Muscle layer of duodenum (tissue), 2 donors: ENCODE data around the gene PRDX1.
"Not testable (repeated sequence)": the region's sequence is repeated elsewhere in the genome, so short reads cannot be mapped to it uniquely, and the experiment has no call there.

ENCODE experiments used
- H3K27ac ChIP-seq: one replicate; pipeline ENCODE4 v1.7.0; 2013; ENCODE audit warnings: mild to moderate bottlenecking, low read length
- H3K27me3 ChIP-seq: one replicate; pipeline ENCODE4 v1.7.0; 2013; ENCODE audit warnings: low read depth, mild to moderate bottlenecking, control low read depth, low read length
- H3K36me3 ChIP-seq, 2 donors: one replicate each; pipeline ENCODE4 v1.7.0; 2013; ENCODE audit warnings: low read length in 2 of 2, control low read depth in 1 of 2, mild to moderate bottlenecking in 1 of 2; ENCODE audit not compliant: insufficient read depth in 2 of 2, control insufficient read depth in 1 of 2
- H3K4me1 ChIP-seq, 2 donors: one replicate each; pipeline ENCODE4 v1.7.0; 2013; ENCODE audit warnings: low read length in 2 of 2, mild to moderate bottlenecking in 2 of 2, control low read depth in 1 of 2, moderate library complexity in 1 of 2; ENCODE audit not compliant: insufficient read depth in 2 of 2, control insufficient read depth in 1 of 2
- H3K4me3 ChIP-seq, 2 donors: one replicate each; pipeline ENCODE4 v1.7.0; 2013; ENCODE audit warnings: low read length in 2 of 2, low read depth in 1 of 2, mild to moderate bottlenecking in 1 of 2
- H3K9me3 ChIP-seq, 2 donors: one replicate each; pipeline ENCODE4 v1.7.0; 2013; ENCODE audit warnings: low read length in 2 of 2, control low read depth in 1 of 2, mild to moderate bottlenecking in 1 of 2; ENCODE audit not compliant: control insufficient read depth in 1 of 2
- donor health status: healthy.

The PRDX1 gene

DNA sequence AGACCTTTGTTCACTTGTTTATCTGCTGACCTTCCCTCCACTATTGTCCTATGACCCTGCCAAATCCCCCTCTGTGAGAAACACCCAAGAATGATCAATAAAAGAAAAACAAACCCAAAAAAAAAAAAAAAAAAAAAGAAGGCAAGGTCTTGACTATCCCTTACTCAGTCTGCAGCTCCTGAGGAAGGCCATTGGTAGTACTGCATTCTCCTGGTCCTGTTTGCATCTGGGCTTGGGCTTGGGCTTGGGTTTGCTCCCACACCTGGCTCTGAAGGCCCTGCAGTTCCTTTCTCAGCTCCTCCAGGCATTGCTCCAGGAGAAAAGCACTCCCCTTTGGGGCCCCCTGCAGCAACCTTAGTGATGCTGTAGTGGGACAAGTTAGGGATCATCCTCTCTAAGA, 23.4 kb downstream of the PRDX1 start:
- H3K27me3 ChIP-seq, result no peaks in the 10 kb centered on the region
- no peaks in the 10 kb centered on the region for H3K9me3 ChIP-seq
- H3K4me3 ChIP-seq, result no peak overlapping the region
- H3K36me3 ChIP-seq, result no peaks in the 10 kb centered on the region
- H3K4me1 ChIP-seq, result peaks cover 0 to 24% of the 10 kb centered on the region in 2 donors
- H3K27ac ChIP-seq, result no peak overlapping the region

DNA sequence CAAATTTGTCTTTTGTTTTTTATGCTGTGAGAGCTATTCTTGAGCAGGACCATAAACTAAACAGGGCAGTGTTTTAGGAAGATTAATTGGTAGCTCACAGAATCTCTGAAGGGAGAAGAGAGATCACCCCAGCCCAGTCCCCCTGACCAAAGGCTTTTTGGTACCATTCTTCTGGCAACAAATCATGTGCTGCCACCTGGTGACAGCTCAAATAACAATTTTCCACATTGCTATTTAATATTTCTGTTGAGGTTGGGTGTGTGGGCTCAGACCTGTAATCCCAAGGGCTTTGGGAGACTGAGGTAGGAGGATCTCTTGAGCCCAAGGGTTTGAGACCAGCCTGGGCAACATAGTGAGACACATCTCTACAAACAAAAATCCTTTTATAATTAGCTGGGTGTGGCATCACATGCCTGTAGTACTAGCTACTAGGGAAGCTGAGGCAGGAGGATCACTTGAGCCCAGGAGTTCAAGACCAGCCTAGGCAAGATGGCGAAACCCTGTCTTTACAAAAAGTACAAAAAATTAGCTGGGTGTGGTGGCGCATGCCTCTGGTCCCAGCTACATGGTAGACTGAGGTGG, 28.5 kb downstream of the PRDX1 start:
- no peak overlapping the region for H3K4me3 ChIP-seq
- no peaks in the 10 kb centered on the region for H3K27me3 ChIP-seq
- H3K4me1 ChIP-seq, result peaks cover 0 to 13% of the 10 kb centered on the region in 2 donors
- no peaks in the 10 kb centered on the region for H3K36me3 ChIP-seq
- H3K9me3 ChIP-seq, result no peaks in the 10 kb centered on the region
- no peak overlapping the region for H3K27ac ChIP-seq

DNA sequence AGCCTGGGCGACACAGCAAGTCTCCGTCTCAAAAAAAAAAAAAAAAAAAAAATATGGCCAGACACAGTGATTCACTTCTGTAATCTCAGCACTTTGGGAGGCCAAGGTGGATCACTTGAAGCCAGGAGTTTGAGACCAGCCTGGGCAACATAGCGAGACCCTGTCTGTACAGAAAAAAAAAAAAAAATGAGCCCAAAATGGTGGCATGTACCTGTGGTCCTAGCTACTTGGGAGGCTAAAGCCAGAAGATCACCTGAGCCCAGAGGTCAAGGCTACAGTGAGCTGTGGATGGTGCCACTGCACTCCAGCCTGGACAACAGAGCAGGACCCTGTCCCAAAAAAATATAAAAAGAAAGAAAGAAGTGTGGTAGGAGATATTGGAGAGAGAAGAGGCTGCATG, 29.0 kb downstream of the PRDX1 start:
- Histone ChIP-seq H3K27ac (no peak overlapping the region), H3K4me3 (no peak overlapping the region), H3K27me3 (no peaks in the 10 kb centered on the region), H3K9me3 (no peaks in the 10 kb centered on the region), H3K4me1 (peaks cover 0 to 13% of the 10 kb centered on the region in 2 donors), H3K36me3 (no peaks in the 10 kb centered on the region)

DNA sequence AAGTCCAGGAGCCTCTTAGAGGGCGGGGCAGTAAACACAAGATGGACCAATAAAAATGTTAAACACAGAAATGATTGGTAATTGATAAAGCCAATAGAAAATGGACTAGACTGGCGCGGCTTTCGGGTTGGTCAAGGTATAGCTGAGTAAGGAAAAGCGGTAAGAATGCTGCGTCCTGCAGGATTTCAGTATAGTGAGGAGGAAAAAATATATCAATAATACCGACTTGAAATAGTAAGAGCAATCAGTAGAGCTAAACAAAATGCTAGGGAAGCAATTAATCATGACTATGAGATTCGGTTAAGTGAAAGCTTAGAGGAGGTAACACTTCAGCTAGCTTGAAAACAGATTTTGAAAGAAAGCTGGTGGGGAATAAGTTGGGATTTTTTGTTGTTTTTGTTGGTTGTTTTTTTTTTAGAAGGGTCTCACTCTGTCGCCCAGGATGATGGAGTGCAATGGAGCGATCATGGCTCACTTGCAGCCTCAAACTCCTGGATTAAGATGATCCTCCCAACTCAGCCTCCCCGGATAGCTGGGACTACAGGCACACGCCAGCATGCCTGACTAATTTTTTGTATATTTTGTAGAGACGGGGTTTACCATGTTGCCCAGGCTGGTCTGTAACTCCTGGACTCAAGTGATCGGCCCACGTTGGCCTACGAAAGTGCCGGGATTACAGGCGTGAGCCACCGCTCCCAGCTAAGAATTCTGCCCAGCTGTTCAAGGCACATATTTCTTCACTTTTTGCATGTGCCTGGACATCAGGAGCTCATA, 30.0 kb downstream of the PRDX1 start:
- H3K36me3 ChIP-seq, result no peaks in the 10 kb centered on the region
- H3K4me1 ChIP-seq, result peaks cover 0 to 13% of the 10 kb centered on the region in 2 donors
- H3K27me3 ChIP-seq, result no peaks in the 10 kb centered on the region
- no peaks in the 10 kb centered on the region for H3K9me3 ChIP-seq
- peak overlapping the region; percentile 83 to 93 for H3K4me3 ChIP-seq
- H3K27ac ChIP-seq, result no peak overlapping the region

DNA sequence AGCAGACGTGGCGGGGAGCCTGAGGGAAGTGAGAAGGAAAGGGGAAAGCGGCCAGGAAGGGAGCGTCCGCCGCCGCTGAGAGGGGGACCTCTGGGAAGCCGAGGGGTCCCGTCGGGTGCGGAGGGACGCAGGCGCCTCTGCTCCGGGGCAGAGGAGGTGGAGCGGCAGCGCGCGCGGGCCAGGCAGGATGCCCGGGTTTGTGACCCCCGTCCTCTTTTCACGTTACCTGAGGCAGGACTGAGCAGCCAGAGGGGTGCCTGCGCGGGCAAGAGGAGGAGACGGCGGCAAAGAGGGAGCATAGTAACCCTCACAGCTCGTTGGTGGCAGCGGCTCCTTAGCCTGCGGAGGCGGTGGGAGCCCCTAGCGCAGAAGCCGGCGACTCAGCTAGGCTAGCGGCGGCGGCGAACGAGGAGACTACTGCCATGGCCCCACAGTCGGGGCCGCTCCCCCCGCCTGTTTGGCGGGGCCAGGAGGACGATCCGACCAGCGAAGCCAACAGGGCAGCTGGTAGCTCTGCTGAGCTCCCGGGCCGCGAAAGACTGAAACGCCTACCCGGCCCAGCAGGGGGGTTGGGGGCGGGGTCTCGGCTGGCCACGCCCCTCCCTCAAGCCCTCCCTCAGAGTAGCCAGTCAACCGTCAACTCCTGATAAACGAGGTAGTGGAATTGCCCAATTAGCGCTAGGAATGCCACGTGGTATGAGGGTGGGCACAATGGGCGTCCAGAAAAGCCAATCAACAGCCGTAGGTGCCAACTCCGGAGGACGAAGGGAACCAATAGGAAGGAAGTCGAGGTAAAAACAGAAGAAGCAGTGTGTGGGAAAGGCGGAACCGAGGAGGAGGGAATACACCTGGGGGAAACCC, 30.8 kb downstream of the PRDX1 start, which contains the start of gene TESK2:
Gene TESK2, minus strand, starts transcription at position 538 of the 861 bp plus-strand sequence. CDS start 33,378 bp downstream, outside the sequence.
- H3K4me1 ChIP-seq, result peaks cover 0 to 13% of the 10 kb centered on the region in 2 donors
- H3K27ac ChIP-seq, result peak within 1 kb of the TSS; percentile 49
- no peaks in the 10 kb centered on the region for H3K36me3 ChIP-seq
- peak within 1 kb of the TSS; percentile 83 to 93 for H3K4me3 ChIP-seq
- no peaks in the 10 kb centered on the region for H3K27me3 ChIP-seq
- no peaks in the 10 kb centered on the region for H3K9me3 ChIP-seq

DNA sequence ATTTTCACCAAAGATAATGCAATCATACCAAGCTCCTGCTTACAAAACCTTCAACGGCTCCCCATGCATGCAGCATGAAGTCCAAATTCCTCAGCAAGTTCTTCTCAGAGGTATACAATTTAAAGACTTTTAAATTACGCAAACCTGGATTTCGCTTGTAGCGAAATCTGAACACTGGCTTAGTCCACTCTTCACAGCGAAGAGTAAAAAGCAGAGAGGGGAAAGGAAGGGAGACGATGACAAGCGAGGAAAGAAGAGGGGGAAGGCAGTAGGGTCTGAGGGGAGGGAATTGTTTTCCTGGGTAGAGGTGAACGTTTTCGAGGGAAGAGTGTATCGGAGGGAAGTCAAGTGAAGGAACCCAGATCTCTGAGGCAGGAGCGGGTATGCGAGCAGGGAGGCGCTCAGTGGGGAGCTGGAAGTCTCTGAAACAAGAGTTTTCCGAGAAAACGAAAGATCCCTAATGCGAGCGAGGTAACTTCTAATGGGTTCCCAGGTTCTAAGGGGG, 31.5 kb downstream of the PRDX1 start:
- H3K27me3 ChIP-seq, result no peaks in the 10 kb centered on the region
- peak overlapping the region; percentile 49 for H3K27ac ChIP-seq
- H3K4me3 ChIP-seq, result peak overlapping the region; percentile 83 to 93
- no peaks in the 10 kb centered on the region for H3K9me3 ChIP-seq
- H3K36me3 ChIP-seq, result no peaks in the 10 kb centered on the region
- peaks cover 0 to 13% of the 10 kb centered on the region in 2 donors for H3K4me1 ChIP-seq

DNA sequence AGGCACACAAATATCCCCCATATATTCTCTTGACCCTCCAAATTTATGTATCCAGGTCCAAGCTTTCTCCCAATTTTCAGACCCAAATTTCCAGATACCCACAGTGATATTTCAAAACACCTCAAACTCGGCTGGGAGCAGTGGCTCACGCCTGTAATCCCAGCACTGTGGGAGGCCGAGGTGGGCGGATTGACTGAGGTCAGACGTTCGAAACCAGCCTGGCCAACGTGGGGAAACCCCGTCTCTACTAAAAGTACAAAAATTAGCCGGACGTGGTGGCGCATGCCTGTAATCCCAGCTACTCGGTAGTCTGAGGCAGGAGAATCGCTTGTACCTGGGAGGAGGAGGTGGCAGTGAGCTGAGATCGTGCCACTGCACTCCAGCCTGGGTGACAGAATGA, 32.3 kb downstream of the PRDX1 start:
- H3K9me3 ChIP-seq, H3K27me3 ChIP-seq, H3K36me3 ChIP-seq, H3K27ac ChIP-seq: not testable (repeated sequence)
- Histone ChIP-seq H3K4me1 (peaks cover 0 to 13% of the 10 kb centered on the region in 2 donors), H3K4me3 (peak overlapping the region in 1 of 2 donors; percentile 83)

DNA sequence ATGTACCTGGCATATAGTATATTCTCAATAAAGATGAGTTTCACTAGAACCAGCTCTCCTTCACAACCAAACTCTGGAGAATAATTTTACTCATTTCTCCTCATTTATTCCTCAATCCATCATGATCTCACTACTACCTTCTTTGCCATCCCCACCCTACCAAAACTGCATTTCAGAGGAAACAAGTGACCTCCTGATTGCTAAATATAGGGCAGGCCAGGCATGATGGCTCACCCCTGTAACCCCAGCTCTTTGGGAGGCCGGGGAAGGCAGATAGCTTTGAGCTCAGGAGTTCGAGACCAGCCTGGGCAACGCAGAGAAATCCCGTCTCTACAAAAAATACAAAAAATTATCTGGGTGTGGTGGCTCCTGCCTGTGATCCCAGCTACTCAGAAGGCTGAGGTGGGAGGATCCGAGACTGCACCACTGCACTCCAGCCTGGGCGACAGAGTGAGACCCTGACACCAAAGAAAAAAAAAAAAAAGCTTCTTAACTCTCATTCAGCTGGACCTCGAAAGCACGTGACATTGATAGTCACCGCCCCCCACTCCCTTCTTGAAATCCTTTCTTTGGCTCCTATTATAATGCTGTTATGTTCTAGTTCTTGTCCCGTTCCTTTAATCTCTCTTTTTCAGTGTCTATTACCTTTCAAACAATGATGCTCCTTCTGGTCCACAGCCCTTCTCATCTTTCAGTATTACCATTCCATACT, 32.9 kb downstream of the PRDX1 start:
- no peaks in the 10 kb centered on the region for H3K36me3 ChIP-seq
- no peaks in the 10 kb centered on the region for H3K9me3 ChIP-seq
- H3K27ac ChIP-seq, result no peak overlapping the region
- H3K4me3 ChIP-seq, result peak overlapping the region in 1 of 2 donors; percentile 21
- peaks cover 0 to 13% of the 10 kb centered on the region in 2 donors for H3K4me1 ChIP-seq
- no peaks in the 10 kb centered on the region for H3K27me3 ChIP-seq

DNA sequence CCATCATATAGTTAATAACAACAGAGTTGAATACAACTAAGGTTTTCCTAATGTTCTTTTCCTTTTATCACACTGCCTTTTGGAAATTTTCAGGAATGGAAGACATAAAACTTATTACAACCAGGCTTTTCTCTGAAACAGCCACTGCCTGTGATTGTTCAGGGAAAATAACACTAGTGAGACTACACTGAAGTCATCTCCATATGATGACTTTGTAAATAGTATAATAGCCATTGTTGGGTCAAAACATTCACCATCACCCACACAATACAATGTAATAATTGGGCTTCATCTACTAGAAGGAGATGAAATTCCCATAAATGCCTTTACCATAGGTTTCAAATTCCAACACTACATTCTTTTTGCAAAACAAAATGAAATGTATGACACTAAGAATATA, 35.7 kb downstream of the PRDX1 start:
- Histone ChIP-seq H3K27me3 (no peaks in the 10 kb centered on the region), H3K9me3 (no peaks in the 10 kb centered on the region), H3K4me1 (peaks cover 0 to 7% of the 10 kb centered on the region in 2 donors), H3K36me3 (no peaks in the 10 kb centered on the region), H3K27ac (no peak overlapping the region), H3K4me3 (no peak overlapping the region)

DNA sequence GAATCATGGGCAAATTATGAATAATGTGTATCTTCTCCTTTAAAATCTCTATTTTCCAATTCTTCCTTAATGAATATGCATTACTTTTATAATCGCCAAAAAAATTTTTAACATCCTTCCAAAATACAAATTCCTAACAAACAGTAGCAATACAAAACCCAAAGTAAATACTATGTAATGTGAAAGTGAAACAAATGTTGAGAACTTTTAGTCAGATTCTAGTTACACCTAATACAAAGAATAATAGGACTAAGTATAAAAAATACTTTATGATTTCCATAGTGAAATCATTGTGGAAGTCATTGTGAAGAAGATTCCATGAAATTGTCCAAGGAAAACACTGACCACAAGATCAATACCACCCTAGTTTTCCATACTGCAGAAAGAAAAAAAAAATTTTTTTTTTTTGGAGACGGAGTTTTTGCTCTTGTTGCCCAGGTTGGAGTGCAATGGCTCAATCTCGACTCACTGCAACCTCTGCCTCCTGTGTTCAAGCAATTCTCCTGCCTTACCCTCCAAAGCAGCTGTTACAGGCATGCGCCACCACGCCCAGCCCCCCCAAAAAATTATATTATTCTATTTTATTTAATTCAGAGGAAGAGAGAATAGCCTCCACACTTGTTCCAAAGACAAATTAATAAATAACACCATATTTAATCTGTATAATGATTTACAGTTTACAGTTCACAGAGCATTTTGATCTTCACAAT, 42.5 kb downstream of the PRDX1 start:
- H3K9me3 ChIP-seq, result no peaks in the 10 kb centered on the region
- no peak overlapping the region for H3K27ac ChIP-seq
- no peaks in the 10 kb centered on the region for H3K36me3 ChIP-seq
- H3K27me3 ChIP-seq, result no peaks in the 10 kb centered on the region
- no peak overlapping the region for H3K4me3 ChIP-seq
- H3K4me1 ChIP-seq, result no peaks in the 10 kb centered on the region
